Neural crest cell (in vitro differentiated cells): ENCODE results near the gene HEATR3. TPM values are rescaled to one million over a fixed set of nuclear protein-coding genes. Genes with fewer than 3 reads are reported as not detected.
A peak's percentile ranks its signal among the peaks of the same experiment; 100 is the strongest.

Experiments
- DNase-seq: peaks from one replicate; pipeline ENCODE4 v3.0.0; 2021; ENCODE audit warnings: low read depth, mixed read lengths, low spot score
- H3K27ac Mint-ChIP-seq: one replicate; pipeline ENCODE4 v1.8.0; 2021; ENCODE audit warnings: mild to moderate bottlenecking, mixed read lengths; ENCODE audit not compliant: unreplicated experiment
- H3K27me3 Mint-ChIP-seq: 2 replicates; pipeline ENCODE4 v1.8.0; 2021; ENCODE audit warnings: low read depth, mild to moderate bottlenecking, mixed read lengths
- H3K36me3 Mint-ChIP-seq: 2 replicates; pipeline ENCODE4 v1.8.0; 2021; ENCODE audit warnings: low read depth, mild to moderate bottlenecking, mixed read lengths
- H3K4me1 Mint-ChIP-seq: 2 replicates; pipeline ENCODE4 v1.8.0; 2021; ENCODE audit warnings: mixed read lengths
- H3K4me3 Mint-ChIP-seq: one replicate; pipeline ENCODE4 v1.8.0; 2021; ENCODE audit warnings: mild to moderate bottlenecking, mixed read lengths
- H3K9me3 Mint-ChIP-seq: 2 replicates; pipeline ENCODE4 v1.8.0; 2021; ENCODE audit warnings: mixed read lengths
- total RNA-seq: library from RNA; stranded (reverse); gene quantifications from 2 replicates; pipeline ENCODE4 v1.2.1, GENCODE V29; 2021
- TF ChIP-seq, protein P1 (sequence below): fragments of 200-600 bp; sonication (generic); conservative IDR thresholded peaks from 2 replicates; pipeline ENCODE4 v1.5.0; 2021; ENCODE audit warnings: antibody characterized with exemption, mild to moderate bottlenecking

HEATR3 gene
- total RNA-seq, 1 donor from 2014 or later: 25.4 TPM

DNA sequence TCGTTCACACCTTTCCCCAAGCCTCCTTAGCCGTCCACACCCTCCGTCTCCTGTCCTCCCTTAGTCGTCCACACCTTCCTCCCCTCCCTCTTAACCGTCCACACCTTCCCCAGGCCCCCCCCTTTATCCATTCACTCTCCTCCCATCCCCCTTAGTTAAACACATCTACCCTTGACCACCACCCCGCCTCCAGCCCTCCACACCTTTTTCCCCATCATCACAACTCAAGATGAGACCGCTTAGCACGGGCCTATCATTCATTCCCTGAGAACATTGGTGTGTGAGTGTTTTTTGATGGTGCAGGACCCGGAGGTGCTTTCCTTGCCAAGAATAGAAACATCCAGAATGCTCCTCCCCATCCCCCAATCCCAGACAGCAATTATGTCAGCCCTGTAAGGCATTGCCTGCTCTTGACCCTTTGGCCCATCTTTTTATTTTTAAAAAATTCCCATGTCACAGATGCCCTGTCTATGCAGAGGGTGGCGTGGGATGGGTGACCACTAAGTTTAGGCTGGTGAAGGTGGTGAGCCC is 88.7 kb downstream of the HEATR3 start:
- H3K27ac Mint-ChIP-seq: no peak overlapping the region
- no peaks in the 10 kb centered on the region for H3K27me3 Mint-ChIP-seq
- TF ChIP-seq, protein P1, sequence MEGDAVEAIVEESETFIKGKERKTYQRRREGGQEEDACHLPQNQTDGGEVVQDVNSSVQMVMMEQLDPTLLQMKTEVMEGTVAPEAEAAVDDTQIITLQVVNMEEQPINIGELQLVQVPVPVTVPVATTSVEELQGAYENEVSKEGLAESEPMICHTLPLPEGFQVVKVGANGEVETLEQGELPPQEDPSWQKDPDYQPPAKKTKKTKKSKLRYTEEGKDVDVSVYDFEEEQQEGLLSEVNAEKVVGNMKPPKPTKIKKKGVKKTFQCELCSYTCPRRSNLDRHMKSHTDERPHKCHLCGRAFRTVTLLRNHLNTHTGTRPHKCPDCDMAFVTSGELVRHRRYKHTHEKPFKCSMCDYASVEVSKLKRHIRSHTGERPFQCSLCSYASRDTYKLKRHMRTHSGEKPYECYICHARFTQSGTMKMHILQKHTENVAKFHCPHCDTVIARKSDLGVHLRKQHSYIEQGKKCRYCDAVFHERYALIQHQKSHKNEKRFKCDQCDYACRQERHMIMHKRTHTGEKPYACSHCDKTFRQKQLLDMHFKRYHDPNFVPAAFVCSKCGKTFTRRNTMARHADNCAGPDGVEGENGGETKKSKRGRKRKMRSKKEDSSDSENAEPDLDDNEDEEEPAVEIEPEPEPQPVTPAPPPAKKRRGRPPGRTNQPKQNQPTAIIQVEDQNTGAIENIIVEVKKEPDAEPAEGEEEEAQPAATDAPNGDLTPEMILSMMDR: no peak
- no peak for DNase-seq
- H3K36me3 Mint-ChIP-seq: no peaks in the 10 kb centered on the region
- peaks cover 38% of the 10 kb centered on the region for H3K4me1 Mint-ChIP-seq
- no peaks in the 10 kb centered on the region for H3K9me3 Mint-ChIP-seq
- H3K4me3 Mint-ChIP-seq: peak overlapping the region; percentile 95

DNA sequence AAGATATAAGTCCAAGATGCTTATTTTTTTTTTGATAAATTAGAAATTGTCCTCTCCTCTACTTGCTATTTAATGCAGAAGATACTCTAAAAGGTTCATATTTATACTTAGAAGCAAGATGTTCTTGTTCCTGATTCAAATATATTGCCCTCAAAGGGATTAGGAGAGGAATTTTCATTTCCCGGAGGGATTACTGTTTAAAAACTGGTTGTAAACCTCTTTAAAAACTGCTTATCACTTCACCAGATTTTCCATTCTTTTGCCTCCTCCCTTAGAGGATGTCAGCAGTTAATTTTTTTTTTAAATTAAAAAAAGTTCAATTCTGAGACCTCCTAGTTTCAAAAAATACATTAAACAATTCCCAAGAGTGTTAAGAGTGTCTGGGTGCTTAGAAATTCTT is 90.2 kb downstream of the HEATR3 start:
- Mint-ChIP-seq H3K9me3 (no peaks in the 10 kb centered on the region), H3K4me3 (peak overlapping the region; percentile 95), H3K36me3 (no peaks in the 10 kb centered on the region), H3K27ac (no peak overlapping the region), H3K27me3 (no peaks in the 10 kb centered on the region), H3K4me1 (peaks cover 43% of the 10 kb centered on the region)
- DNase-seq: no peak
- TF ChIP-seq, protein P1: no peak

Other genes with a start within 250 kb of the HEATR3 start
- 55.0 and 55.4 TPM in 2 replicates for gene ZNF423, start 209.9 kb upstream of the HEATR3 start, total RNA-seq
- 19.5 and 20.6 TPM in 2 replicates for gene CNEP1R1, start 40.7 kb upstream of the HEATR3 start, total RNA-seq
- 12.5 and 12.9 TPM in 2 replicates for gene TENT4B, start 87.3 kb downstream of the HEATR3 start, total RNA-seq
- gene ADCY7, start 200.6 kb downstream of the HEATR3 start, total RNA-seq: 6.9 and 8.8 TPM in 2 replicates